Measurements from ENCODE around the gene AMBP. TPM values are rescaled to one million over a fixed set of nuclear protein-coding genes. Genes with fewer than 3 reads are reported as not detected.
"Not testable (repeated sequence)": the region's sequence is repeated elsewhere in the genome, so short reads cannot be mapped to it uniquely, and the experiment has no call there.

The AMBP gene
- total RNA-seq, 2 donors from 2014 or later, result 0.21 to 0.39 TPM

DNA sequence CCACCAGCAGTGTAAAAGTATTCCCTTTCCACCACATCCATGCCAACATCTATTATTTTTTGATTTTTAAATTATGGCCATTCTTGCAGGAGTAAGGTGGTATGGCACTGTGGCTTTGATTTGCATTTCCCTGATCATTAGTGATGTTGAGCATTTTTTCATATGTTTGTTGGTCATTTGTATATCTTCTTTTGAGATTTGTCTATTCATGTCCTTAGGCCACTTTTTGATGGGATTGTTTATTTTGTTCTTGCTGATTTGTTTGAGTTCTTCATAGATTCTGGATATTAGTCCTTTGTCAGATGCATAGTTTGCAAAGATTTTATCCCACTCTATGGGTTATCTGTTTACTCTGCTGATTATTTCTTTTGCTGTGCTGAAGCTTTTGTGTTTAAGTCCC, 34.4 kb downstream of the AMBP start:
- intact Hi-C loops (cut with DNase I); DNase-seq: not testable (repeated sequence)

GRCh38 chr9:114039484-114039883, 38.6 kb downstream of the AMBP start:
- ATAC-seq (no peak), DNase-seq (no peak)
- intact Hi-C loops (cut with DNase I), result loop anchor here in 1 of 2 donors (10.0 kb wide), 2 partner anchors 55 to 165 kb away; partner anchors contain the start of gene ZNF618

More for the DNA sequence above, 34.4 kb downstream of the AMBP start:
- ATAC-seq, result not testable (repeated sequence)

- ATAC-seq (no peak), DNase-seq (no peak)
- intact Hi-C loops (cut with DNase I), result loop anchor here in 1 of 2 donors (10.0 kb wide), 2 partner anchors 54 to 164 kb away; partner anchors contain the start of gene ZNF618
Observed at GRCh38 chr9:114038724-114039313, 39.3 kb downstream of the AMBP start.

DNA sequence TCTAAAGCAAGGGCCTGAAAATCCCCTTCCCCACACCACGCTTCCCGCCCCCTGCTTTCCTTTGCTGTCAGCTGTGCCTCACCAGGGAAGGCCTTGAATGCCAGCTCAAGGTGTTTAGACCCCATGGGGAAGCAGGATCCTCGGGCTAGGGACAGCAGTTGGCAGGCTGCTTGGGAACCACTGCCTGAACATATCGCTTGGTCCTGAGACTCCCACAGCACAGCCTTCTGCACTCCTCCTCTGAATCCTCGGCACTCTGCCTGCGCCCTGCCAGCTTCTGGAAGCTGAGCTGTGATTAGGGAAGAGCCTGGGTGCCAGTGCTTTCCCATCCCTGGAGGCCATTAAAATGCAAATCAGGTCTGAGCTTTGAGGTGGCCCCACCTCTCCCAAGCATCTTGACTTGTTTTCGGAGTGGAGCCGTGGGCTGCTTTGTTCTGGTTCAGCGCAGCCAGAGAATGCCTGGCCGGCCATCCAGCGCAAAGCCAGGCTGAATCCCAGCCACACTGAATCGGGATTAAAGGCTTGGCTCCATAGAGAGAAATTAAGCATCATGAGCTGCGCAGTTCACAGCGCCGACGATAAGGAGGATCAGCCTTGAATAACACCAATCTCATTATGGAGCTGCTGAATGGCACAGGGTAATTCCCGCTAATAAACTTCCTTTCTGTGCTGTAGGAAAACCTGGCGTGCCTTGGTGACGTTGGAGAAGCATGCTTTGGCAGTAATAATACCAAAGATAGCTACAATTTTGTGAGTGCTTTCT, 40.0 kb downstream of the AMBP start:
- ATAC-seq (no peak), DNase-seq (no peak)
- intact Hi-C loops (cut with DNase I), result loop anchor here in 1 of 2 donors (10.0 kb wide), 2 partner anchors 53 to 163 kb away; partner anchors contain the start of gene ZNF618

DNA sequence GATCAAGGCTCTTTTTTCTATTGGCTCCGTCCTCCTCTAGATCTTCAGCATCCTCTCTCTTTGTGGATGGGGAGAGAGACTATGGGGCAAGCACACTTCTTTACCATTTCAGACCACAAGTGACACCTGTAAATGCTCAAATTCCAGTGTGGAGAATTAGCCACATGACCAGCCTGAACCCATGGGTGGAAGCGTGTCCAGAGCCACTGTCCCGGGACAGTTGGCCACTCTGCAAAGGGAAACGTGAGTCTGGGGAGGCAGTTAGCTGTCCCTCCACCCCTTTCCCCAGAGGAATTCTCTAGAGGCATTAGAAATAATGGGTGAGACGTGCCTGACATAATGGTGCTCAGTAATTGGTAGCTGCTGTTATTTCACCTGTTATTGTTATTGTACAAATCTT, 40.9 kb downstream of the AMBP start:
- ATAC-seq (no peak), DNase-seq (no peak)
- intact Hi-C loops (cut with DNase I), result loop anchor here in 1 of 2 donors (10.0 kb wide), 2 partner anchors 52 to 162 kb away; partner anchors contain the start of gene ZNF618

GRCh38 chr9:114035845-114036801, 42.0 kb downstream of the AMBP start:
- DNase-seq, result no peak
- ATAC-seq, result no peak
- intact Hi-C loops (cut with DNase I), result loop anchor here in 1 of 2 donors (10.0 kb wide), 2 partner anchors 51 to 161 kb away; partner anchors contain the start of gene ZNF618

DNA sequence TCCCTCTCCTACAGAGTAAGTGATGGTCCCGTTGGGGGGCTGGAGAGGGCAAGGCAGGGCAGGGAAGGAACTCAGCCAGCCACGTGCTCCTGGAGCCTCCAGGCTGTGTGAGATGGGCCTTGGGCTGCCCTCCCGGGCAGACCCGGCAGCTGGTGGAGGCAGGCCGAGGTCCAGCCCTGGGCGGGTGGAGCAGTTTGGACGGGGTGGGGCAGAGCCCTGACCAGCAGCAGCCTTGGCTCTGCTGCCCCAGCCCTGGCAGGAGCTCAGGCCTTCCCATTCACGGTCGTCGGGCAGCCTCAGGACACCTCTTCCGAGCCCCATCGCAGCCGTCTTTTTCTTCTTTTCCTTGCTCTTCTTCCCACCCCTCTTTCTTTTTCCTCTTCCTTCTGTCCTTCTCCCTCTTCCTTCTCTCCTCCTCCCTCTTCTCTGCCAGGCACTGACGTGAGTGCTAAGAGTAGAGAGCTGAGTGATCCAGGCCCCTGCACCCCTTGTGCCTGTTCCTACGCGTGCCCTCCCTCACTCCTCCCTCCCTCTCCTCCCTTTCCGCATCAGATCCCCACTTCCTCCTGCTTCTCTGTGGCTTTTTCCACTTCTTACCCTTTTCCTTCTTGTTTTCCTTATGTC, 42.8 kb downstream of the AMBP start:
- intact Hi-C loops (cut with DNase I), result loop anchor here in 1 of 2 donors (10.0 kb wide), 2 partner anchors 51 to 161 kb away; partner anchors contain the start of gene ZNF618
- DNase-seq (no peak), ATAC-seq (no peak)

- DNase-seq (no peak), ATAC-seq (no peak)
- intact Hi-C loops (cut with DNase I), result loop anchor here (5.0 to 10.0 kb wide), 5 partner anchors 50 to 352 kb away; partner anchors contain the start of gene ZNF618 (in 1 of the 2)
Observed at GRCh38 chr9:114034661-114035062, 43.4 kb downstream of the AMBP start.

DNA sequence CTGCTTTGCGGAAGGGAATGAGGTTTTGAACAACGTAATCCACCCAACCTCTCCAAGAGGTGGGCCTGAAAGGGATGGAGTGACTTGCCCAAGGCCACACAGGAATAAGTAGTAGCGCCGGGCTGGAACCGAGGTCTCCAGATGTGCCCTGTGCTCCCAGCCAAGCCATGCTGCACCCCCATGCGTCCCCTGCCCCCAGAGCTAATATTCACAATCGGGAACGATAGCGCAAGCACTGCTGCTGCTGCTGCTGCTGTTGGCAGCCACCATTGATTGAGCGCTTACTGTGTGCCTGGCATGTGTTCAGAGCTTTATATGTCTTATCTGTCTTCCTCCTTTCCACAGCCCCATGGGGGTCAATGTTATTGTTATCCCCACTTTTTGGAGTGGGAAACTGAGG, 43.9 kb downstream of the AMBP start:
- ATAC-seq (no peak), DNase-seq (no peak)
- intact Hi-C loops (cut with DNase I), result loop anchor here (5.0 to 10.0 kb wide), 5 partner anchors 49 to 352 kb away; partner anchors contain the start of gene ZNF618 (in 1 of the 2)

- DNase-seq (peak; percentile 51), ATAC-seq (peak; percentile 75 to 77)
- intact Hi-C loops (cut with DNase I), result loop anchor here (1.0 to 10.0 kb wide), 6 partner anchors 49 to 351 kb away; partner anchors contain the start of gene ZNF618 (in 1 of the 2)
Observed at GRCh38 chr9:114033397-114034103, 44.5 kb downstream of the AMBP start.

GRCh38 chr9:114031948-114032840, 45.9 kb downstream of the AMBP start:
- ATAC-seq (no peak), DNase-seq (no peak)
- intact Hi-C loops (cut with DNase I), result loop anchor here (5.0 to 10.0 kb wide), 5 partner anchors 47 to 350 kb away; partner anchors contain the start of gene ZNF618 (in 1 of the 2)

GRCh38 chr9:114031037-114031630, 47.0 kb downstream of the AMBP start:
- ATAC-seq (no peak), DNase-seq (no peak)
- intact Hi-C loops (cut with DNase I), result loop anchor here (5.0 to 10.0 kb wide), 5 partner anchors 46 to 349 kb away; partner anchors contain the start of gene ZNF618 (in 1 of the 2)

- DNase-seq (no peak), ATAC-seq (no peak)
- intact Hi-C loops (cut with DNase I), result loop anchor here (5.0 to 10.0 kb wide), 5 partner anchors 46 to 348 kb away; partner anchors contain the start of gene ZNF618 (in 1 of the 2)
Observed at GRCh38 chr9:114030364-114030763, 47.7 kb downstream of the AMBP start.

GRCh38 chr9:114029311-114030170, 48.6 kb downstream of the AMBP start:
- ATAC-seq, result no peak
- intact Hi-C loops (cut with DNase I), result loop anchor here (5.0 to 10.0 kb wide), 5 partner anchors 45 to 347 kb away; partner anchors contain the start of gene ZNF618 (in 1 of the 2)
- no peak for DNase-seq

DNA sequence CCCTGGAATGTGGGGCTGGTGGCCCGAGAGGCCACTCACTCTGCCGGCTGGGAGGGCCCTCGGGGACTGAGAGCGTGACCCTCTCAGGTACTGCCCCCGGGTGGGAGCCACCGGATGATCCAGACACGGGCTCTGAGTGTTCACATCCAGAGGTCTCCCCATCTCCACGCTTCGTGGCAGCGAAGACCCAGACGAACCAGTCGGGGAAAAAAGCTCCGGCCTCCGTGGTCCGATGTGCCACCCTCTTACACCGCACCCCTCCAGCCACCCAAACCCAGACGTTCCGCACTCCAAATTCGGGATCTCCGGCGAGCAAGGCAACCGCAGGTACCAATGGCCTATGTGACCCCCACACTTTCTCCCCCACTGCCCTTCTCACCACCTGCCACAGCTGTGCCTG, 49.5 kb downstream of the AMBP start:
- intact Hi-C loops (cut with DNase I), result no loop called here
- DNase-seq (no peak), ATAC-seq (no peak)

Data from left cardiac atrium (tissue), 4 donors.